ENCODE results near the gene KIAA1217. TPM values are rescaled to one million over a fixed set of nuclear protein-coding genes. Genes with fewer than 3 reads are reported as not detected.

Gene KIAA1217
- total RNA-seq, 1 experiment from 2014 or later, result 7.8 TPM

GRCh38 chr10:24418532-24418931 is 209.6 kb downstream of the KIAA1217 start:
- POLR2A ChIA-PET, result no interaction called here
- CTCF ChIA-PET, result interaction anchor here (1.0 kb wide), 1 partner anchor 39 kb away, joined by 3 read pairs; no protein-coding TSS in a partner anchor
- H3K79me2 ChIP-seq (ENCODE audit: insufficient read depth, low read length), result no peaks in the 10 kb centered on the region
- no peaks in the 10 kb centered on the region; the same call in none of the 2 replicates for H3K27me3 ChIP-seq (ENCODE audit: insufficient read depth, low read length)
- intact Hi-C loops (cut with micrococcal nuclease), result no loop called here
- H3K4me3 ChIP-seq (replicated peaks in 1 of 2; ENCODE audit: low read depth in 1 of 2, low read length in 2 of 2), result no peak overlapping the region
- ATAC-seq (no peak), DNase-seq (ENCODE audit: low read depth, low spot score) (no peak)
- no peaks in the 10 kb centered on the region for H3K9me3 ChIP-seq (ENCODE audit: control insufficient read depth in 1 of 2, insufficient read depth in 1 of 2, low read depth in 1 of 2, low read length in 2 of 2)
- H4K20me1 ChIP-seq (ENCODE audit: insufficient read depth), result no peaks in the 10 kb centered on the region
- peak; percentile 32 for TF ChIP-seq RAD21 (IDR thresholded peaks at IDR 0.05; ENCODE audit: low read depth)
- TF ChIP-seq ZBTB33 (IDR thresholded peaks at IDR 0.05; ENCODE audit: extremely low read depth, insufficient replicate concordance, low read length), result no peak
- no peak for TF ChIP-seq POLR2A (IDR thresholded peaks at IDR 0.05; ENCODE audit: borderline replicate concordance, extremely low read depth, insufficient read depth, insufficient read length)
- TF ChIP-seq SIN3A (IDR thresholded peaks at IDR 0.05; ENCODE audit: low read depth), result no peak
- TF ChIP-seq TCF7L2 (IDR thresholded peaks at IDR 0.05; ENCODE audit: borderline replicate concordance, extremely low read depth, insufficient read depth, insufficient read length), result no peak
- TF ChIP-seq CTCF (IDR thresholded peaks at IDR 0.05 in 2 of 3, conservative IDR thresholded peaks at IDR 0.05 in 1 of 3; ENCODE audit: borderline replicate concordance in 1 of 3, insufficient read depth in 1 of 3, low read depth in 2 of 3, low read length in 2 of 3), result peak in 2 of 3 experiments; percentile 24 to 46; a peak in 3 of 6 replicates
- no peak for TF ChIP-seq JUND (IDR thresholded peaks at IDR 0.05)
- H3K4me2 ChIP-seq (ENCODE audit: low read length), result no peak overlapping the region
- BruUV-seq (replicated peaks), result no TSS peak
- H3K36me3 ChIP-seq (ENCODE audit: control insufficient read depth in 1 of 2, insufficient read depth in 2 of 2, low read length in 2 of 2), result no peaks in the 10 kb centered on the region
- no peak overlapping the region for H2AFZ ChIP-seq (ENCODE audit: low read depth, low read length, poor library complexity, severe bottlenecking)
- no peak overlapping the region for H3K27ac ChIP-seq (ENCODE audit: low read depth, low read length)
- no peaks in the 10 kb centered on the region for H3K9me2 ChIP-seq (ENCODE audit: insufficient read depth)
- no peaks in the 10 kb centered on the region for H3K4me1 ChIP-seq (ENCODE audit: control insufficient read depth in 1 of 2, insufficient read depth in 2 of 2, low read length in 2 of 2)
- no peak overlapping the region for H3K9ac ChIP-seq (ENCODE audit: low read length)
- RAD21 ChIA-PET (ENCODE audit: low non-redundant PET in 1 of 2, low total read pairs in 2 of 2, uncharacterized antibody in 2 of 2, unreplicated experiment in 2 of 2), result no interaction called here
